NCI-H146 (cell line): Measurements from ENCODE around the gene ZNF141.
"Not testable (repeated sequence)": the region's sequence is repeated elsewhere in the genome, so short reads cannot be mapped to it uniquely, and the experiment has no call there.

Experiments
- DNase-seq: peaks from one replicate; lab custom pipeline; 2025; lab: John Stamatoyannopoulos, UW

The ZNF141 gene

DNA sequence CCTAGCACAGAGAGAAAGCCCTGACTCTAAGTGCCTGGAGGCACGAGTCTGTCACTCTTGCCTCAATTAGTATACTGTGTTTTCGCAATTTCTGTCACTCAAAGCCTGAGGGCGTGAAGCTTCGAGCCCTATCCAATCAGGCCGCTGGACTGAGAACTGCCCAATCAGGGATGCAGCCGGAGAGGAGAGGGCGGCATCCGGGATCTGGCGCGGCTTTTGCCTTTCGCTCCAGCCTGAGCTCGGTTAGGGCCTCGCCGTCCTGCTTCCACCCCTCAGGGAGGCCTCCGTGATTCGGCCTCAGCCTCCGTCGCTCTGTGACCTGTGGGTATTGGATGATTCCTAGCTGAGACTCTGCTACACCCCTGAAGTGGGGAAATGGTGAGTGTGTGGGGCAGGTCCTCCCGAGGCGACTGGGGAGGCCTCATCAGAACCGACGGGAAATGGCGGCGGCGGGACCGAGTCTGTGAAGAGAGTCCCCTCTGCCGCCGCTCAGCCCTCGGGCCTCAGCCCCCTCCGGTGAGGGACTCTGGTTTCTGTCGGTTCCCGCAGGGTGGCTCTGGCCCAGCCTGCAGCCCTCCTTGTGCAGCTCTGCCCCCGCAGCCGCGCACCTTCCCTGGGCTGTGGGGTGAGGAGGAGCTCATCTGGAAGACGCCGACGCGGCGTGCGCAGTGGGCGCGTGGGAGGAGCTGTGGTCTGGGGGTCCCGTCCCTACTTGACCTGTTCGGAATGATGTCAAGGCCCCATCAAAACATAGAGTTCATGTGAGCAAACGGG is 48.5 kb downstream of the ZNF141 start:
- DNase-seq: no peak

DNA sequence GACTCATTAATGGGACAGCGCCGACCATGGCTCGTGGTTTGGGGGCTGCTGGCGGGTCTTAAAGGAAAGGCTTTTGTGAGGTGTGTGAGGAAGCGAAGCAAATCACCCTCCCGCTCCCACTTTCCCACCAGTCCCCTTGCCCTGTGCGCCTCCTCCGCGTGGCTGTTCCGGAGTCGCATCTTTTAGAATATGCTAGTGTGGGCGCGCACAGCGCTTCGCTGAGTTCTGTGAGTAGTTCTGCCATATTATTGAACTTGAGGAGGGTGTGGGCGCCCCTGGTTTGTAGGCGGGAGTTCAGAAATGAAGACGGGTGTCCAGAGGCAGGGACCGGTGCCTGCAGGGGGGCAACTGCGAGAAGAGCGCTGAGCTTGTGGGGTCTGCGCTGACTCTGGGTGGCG is 49.1 kb downstream of the ZNF141 start:
- no peak for DNase-seq

GRCh38 chr4:404006-404405 is 66.4 kb downstream of the ZNF141 start:
- DNase-seq: no peak

- not testable (repeated sequence) for DNase-seq
Observed at GRCh38 chr4:408321-408720, 70.7 kb downstream of the ZNF141 start.

DNA sequence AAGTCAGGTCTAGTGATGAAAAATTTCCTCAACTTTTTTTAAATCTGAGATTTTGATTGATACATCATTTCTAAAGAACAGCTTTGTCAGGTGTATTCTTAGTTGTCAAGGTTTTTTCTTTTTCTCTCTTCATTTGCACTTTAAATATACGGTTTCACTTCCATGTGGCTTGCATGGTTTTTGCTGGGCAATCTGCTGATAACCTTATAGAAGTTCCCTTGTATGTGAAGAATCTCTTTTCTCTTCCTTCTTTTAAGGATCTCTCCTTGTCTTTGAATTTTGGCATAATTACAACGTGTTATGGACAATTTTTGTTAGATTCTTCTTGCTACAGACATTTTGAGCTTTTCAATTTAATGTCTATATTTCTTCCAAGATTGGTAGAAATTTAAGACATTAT is 85.0 kb downstream of the ZNF141 start:
- no peak for DNase-seq
